ENCODE data around the gene LRRC72.

GRCh38 chr7:16627236-16627635 lies 100.6 kb downstream of the LRRC72 start:
- TF ChIP-seq ZNF274 (IDR thresholded peaks at IDR 0.05; ENCODE audit: low read depth, low read length) (no peak), YY1 (IDR thresholded peaks at IDR 0.05; ENCODE audit: insufficient read depth, insufficient read length) (no peak)
